ENCODE results near the gene LATS2.

GRCh38 chr13:20969182-20969581 lies 92.2 kb downstream of the LATS2 start:
- no peak for TF ChIP-seq POLR2A (IDR thresholded peaks at IDR 0.05; ENCODE audit: low read depth)
- TF ChIP-seq, protein P1, sequence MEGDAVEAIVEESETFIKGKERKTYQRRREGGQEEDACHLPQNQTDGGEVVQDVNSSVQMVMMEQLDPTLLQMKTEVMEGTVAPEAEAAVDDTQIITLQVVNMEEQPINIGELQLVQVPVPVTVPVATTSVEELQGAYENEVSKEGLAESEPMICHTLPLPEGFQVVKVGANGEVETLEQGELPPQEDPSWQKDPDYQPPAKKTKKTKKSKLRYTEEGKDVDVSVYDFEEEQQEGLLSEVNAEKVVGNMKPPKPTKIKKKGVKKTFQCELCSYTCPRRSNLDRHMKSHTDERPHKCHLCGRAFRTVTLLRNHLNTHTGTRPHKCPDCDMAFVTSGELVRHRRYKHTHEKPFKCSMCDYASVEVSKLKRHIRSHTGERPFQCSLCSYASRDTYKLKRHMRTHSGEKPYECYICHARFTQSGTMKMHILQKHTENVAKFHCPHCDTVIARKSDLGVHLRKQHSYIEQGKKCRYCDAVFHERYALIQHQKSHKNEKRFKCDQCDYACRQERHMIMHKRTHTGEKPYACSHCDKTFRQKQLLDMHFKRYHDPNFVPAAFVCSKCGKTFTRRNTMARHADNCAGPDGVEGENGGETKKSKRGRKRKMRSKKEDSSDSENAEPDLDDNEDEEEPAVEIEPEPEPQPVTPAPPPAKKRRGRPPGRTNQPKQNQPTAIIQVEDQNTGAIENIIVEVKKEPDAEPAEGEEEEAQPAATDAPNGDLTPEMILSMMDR (IDR thresholded peaks at IDR 0.05), result no peak

All from esophagus muscularis mucosa (tissue), 3 donors.